GM18508 (cell line): ENCODE results near the gene MRPS27.

Experiments used
- ATAC-seq: cut with Tn5 transposase; IDR thresholded peaks from one replicate; pipeline ENCODE4 v1.9.1; 2021; ENCODE audit warnings: moderate number of reproducible peaks; ENCODE audit not compliant: insufficient read depth, unreplicated experiment

MRPS27 gene

DNA sequence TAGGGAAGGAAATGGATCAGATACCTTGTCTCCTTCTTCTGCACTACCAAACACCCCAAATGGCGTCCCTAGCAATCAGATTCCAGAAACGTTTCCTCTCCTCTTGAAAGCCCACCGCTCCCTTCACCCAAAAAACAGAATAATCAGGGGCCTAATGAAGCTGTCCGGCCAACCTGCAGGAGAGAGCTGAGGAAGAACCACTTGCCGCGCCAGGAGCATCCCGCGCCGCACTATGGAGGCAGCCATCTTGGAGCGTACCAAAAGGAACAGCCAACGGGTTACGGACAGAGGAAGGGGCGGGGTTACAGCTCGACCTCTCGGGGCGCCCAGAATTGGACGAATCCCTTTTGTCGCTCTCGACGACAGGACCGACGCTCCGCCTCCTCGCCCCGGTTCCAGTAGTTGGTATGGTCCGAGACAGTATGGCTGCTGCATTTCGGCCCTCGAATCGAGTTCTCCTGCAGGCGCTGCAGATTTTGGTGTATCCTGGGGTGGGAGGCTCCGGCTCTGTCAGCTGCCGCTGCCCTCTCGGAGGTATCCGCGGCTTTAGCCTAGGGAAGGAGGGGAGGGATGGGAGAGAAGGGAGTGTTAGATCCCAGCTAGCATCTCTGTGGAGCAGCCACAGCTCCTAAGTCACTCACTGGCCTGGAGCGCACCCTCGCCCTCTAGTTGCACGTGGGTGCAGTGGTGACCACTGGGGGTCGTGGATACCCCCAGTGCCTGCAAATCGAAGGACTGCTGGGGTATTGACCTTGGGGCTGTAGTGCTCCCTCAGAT lies at the start of gene MRPS27, which contains the start of gene PTCD2:
TSS of gene MRPS27 (minus strand) at position 265 of the 777 bp plus-strand sequence. CDS start at position 246, 19 bp downstream.
TSS of gene PTCD2 (plus strand) at position 398 of the 777 bp plus-strand sequence. CDS start at position 408, 10 bp downstream.
- ATAC-seq: peak; percentile 95

DNA sequence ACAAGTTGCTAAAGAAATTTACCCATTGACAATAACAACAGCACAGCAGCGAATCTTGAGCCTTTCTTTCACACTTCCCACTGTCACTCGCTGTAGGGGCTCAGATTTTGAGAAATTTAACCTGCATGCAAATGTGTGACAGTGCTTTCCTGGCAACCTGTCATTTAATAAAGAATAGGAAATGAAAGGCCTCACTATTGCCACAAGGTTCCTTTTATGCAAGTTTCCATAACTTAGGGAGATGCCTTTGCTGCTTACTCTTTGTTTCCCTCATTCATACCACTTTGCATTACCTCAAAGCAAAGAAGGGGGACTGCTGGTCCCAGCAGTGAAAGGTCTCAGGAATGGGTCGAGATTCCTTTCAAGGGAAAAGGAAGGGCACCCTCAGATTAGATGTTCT lies 49.7 kb upstream of the MRPS27 start:
- ATAC-seq: no peak

DNA sequence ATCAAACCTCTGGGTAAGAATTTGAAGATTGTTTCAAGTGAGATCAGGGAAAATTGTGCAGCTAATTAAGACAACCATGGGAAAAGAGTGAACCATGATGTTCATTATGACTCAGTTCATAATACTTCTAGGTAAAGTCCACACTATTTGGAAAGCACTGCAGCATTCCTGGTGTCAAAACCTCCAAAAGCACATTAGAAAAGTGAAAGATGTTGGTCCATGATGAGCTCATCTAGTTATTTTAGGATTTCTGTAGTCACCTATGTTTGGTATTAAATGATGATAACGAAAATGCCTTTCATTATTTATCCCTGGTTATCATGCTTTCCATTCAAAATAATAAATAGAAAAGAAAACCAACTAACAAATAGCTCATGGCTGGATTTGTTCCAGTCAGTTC lies 49.3 kb upstream of the MRPS27 start:
- ATAC-seq: no peak

DNA sequence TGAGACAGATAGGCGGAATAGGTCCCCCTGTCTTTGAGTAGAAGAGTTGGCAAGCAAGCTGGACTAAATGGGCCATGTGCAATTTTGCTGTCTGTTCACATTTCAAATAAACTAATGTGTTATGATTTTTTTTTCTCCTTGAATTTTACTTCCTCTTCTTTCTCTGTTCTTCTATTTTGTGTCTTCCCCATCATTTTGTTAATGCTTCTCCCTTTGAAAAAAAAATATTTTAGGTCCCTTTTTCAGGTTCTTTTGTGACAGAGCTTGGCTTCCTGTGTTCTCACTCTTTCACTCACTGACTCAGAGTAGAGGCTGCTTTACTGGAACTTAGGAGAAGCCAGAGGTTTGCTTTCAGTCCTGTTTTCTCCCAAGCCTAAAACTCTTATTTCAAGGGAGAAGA lies 48.2 kb upstream of the MRPS27 start:
- ATAC-seq: no peak

GRCh38 chr5:72366324-72366976 lies 46.4 kb upstream of the MRPS27 start:
- ATAC-seq: no peak

GRCh38 chr5:72364951-72365350 lies 44.9 kb upstream of the MRPS27 start:
- ATAC-seq: no peak

DNA sequence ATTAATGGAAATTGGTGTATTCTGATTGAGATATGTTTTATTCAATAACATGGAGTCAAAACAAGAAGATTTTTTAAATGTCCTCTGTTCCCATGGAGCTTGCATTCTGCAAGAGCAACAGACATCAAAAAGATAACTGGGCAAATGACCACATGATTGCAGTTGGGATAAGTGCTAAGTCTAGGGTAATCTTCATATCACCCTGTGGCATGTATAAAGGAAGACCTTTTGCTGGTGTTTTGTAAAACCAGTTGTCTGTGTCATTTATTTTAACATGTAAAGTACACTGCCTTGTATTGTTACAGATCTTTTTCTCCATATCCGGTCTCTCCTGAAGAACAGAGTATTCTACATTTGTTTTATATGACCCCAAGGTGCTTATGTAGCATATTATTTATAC lies 44.1 kb upstream of the MRPS27 start:
- no peak for ATAC-seq

GRCh38 chr5:72363166-72363802 lies 43.2 kb upstream of the MRPS27 start:
- ATAC-seq: no peak

DNA sequence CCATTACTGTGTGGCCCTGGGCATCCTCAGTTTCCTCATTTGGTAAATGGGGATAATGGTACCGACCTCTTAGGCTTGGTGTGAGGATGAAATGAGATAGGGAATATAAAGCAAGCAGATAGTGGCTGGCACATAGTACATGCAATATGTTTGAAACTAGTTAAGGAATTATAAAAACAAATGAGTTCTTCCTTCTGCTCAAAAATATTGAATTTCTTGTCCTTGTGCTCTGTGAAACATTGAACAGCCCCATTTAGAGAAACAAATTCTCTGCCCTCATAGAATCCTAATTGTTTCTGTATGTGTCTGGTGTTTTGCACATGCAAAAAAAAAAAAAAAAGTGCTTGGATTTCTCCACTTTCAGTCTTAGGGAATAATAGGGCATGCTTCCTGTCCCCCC lies 39.8 kb upstream of the MRPS27 start:
- no peak for ATAC-seq

DNA sequence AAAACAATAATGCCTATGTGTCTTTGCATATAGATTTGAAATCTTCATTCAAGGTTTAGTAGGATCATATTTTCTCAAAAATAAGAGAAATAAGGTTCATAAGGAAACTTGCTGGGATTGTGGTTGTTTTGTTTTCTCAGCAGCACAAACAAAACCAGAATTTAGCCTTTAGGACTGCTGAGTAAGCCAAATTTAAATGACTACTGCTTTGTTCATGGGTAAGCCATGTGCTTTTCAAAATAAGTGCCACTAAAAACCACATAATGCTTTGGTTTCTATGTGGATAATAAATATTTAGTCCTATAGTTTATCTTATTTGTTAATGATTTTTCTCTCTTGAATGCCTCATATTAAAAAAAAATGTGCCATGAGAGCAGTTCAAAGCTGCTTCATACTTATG lies 38.9 kb upstream of the MRPS27 start:
- ATAC-seq: no peak

- no peak for ATAC-seq
Measured at GRCh38 chr5:72356361-72356760, 36.3 kb upstream of the MRPS27 start.

DNA sequence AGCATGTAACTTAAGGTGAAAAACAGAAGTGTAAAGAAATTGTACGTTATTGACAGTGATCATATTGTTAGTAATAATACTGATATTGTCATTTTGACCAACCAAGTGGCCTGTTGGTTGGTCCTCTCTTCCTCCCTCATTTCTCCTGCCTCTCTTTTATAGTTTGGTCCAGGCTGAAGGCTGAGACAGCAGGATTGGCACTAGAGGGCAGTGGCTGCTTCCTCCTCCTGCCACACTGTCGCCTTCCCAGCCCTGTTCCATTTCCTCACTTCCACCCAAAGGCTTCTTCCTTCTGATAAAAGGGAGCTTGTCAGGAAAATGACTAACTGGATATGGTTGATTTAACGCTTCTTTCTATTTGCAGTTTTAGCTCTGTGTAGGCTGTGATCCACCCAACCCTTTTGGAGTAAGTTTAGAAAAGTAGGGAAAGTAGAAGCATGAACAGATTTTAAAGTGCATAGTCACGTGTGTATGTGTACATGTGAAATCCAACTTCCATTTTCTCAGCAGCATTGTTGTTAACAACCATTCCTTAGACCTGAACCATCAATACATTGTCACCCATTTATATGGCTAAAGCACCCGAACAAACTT lies 35.8 kb upstream of the MRPS27 start:
- no peak for ATAC-seq

DNA sequence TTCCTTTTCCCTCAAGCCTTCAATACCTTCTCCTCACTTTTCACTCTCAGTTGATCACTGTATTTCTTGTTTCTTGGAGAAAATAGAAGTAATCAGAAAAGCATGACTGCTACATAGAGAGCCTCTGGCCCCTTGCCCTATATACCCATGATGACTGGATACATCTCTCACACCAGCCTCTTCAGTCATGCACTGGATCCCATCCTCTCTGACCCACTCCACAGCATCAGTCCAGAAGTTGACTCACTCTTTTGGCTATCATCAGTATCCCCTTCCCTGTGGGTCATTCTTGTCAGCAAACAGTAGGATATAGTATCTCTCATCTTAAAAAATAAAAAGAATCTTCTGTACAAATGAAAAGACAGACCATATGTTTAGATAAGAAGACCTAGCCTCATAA lies 33.0 kb upstream of the MRPS27 start:
- ATAC-seq: no peak

DNA sequence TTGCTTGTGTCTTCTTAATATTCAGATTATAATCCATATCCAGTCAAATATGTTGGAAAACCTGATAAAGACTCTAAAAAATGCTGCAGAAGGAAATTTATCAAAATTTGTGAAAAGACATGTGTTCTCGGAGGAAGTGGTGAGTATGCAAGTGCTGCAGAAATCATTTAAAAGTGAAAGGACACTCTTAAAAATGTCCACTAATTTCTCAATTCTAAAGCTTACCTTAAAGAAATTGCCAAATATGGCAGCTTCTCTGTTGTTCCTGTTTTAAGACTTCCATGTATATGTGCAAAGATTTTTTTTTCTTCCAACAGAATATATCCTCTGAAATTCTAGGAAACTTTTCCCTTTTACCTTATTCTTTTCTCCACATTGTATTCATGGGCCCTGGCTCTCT lies 32.6 kb upstream of the MRPS27 start:
- ATAC-seq: no peak

- no peak for ATAC-seq
Measured at GRCh38 chr5:72351376-72351775, 31.3 kb upstream of the MRPS27 start.

GRCh38 chr5:72347801-72348308 lies 27.8 kb upstream of the MRPS27 start:
- ATAC-seq: no peak

DNA sequence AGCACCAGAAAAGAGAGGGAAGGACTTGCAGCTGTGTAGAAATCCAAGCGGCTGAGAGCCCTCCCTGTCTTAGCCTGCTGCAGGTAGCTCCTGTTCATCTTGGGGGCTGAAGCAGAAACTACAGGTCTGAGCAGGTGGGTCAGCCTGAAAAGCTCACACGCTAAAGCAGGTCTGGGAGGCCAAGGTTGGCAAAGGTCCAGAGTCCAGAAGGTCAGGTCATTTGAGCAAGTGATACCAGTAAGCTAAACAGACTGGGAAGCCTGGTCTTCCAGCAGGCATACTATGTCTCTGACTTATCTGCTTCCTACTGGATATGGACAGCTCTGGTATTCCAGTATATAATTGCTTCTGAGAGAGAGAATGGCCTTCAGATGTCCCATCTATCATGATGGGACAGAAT lies 26.4 kb upstream of the MRPS27 start:
- ATAC-seq: no peak

DNA sequence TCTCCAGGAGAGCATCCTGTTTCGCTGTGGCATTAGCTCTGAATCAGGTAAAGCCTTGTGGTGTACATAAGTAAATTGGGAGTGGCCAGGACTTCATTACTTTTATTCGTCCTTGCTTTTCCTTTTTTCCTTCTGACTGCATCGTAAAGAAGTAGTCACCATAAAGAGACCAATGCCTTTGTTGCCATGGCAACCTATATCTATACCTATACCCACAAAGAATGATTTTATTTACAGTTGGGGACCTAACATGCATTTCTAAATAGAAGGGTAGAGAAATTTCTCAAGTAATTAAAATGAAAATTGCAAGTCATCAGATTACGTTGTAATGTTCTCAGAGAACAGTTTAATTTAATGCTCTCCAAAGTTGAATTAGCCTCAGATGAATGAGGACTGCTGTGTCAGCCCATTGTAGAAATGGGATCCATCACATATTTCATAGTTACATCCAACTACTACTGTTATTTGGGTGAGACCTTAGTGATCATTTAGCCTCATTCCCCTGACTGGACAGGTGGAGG lies 18.7 kb upstream of the MRPS27 start:
- ATAC-seq: no peak

GRCh38 chr5:72337159-72337558 lies 17.1 kb upstream of the MRPS27 start:
- no peak for ATAC-seq

DNA sequence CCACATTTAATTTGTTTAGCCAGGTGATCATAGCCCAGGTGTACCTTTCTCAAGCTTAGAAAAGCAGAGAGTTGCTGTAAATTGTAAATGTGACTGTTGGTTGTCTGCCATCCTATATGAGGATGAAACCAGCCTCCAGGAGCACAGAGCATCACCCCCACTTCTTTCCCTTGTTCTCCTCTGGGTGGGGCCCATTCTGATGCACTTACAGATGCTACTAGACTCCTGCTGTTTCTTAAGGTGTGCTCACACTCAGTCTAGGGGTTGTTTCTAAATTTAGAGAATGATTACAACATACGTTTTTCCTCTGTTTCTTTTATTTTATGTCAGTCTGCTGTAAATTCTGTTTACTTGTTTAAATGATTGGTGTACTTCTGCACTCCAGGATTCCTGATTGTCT lies 10.7 kb upstream of the MRPS27 start:
- no peak for ATAC-seq

DNA sequence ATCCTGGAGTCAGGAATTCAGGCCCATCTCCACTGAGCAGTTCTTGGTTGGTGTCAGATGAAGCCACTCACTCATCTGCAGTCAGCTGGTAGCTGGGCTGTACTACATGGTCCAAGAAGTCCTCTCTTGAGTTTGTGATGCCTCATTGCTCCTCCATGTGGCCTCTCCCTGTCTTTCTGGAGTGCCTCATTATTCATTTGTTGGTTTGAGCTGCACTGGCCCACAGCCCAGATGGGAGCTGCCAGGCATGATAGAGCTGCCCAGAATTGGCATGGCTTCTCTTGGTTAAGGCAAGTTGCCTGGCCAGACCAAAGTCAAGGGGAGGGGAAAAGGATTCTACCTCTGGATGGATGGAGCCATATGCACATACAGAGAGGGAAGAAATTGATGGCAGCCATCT lies 8.1 kb upstream of the MRPS27 start:
- no peak for ATAC-seq
